GM21447 (cell line): Measurements from ENCODE around the gene BRMS1.

Source experiments
- ATAC-seq: cut with Tn5 transposase; IDR thresholded peaks from one replicate; pipeline ENCODE4 v1.9.1; 2021; ENCODE audit not compliant: unreplicated experiment

BRMS1 gene

GRCh38 chr11:66287889-66288670 is 56.8 kb downstream of the BRMS1 start:
- ATAC-seq, result no peak
